Fibroblast of lung (primary cell): Measurements from ENCODE around the gene GSTM3. TPM values are rescaled to one million over a fixed set of nuclear protein-coding genes. Genes with fewer than 3 reads are reported as not detected.
A peak's percentile ranks its signal among the peaks of the same experiment; 100 is the strongest.

Experiments
- DNase-seq, 2 donors: peaks; one replicate each; pipeline versions ENCODE4 v3.0.0 to v3.0.0-alpha.2; 2010; ENCODE audit warnings: low read depth in 2 of 2
- H2AFZ ChIP-seq: 2 replicates; pipeline ENCODE4 v1.5.1; 2012; ENCODE audit warnings: low read length, control low read depth, inconsistent platforms
- H3K27ac ChIP-seq: 2 replicates; pipeline ENCODE4 v1.5.1; 2011; ENCODE audit warnings: low read length, control low read depth; ENCODE audit not compliant: insufficient read depth
- H3K27me3 ChIP-seq: 2 replicates; pipeline ENCODE4 v1.5.1; 2011; ENCODE audit warnings: mild to moderate bottlenecking, low read length; ENCODE audit not compliant: control insufficient read depth, insufficient read depth
- H3K36me3 ChIP-seq: 2 replicates; pipeline ENCODE4 v1.5.1; 2011; ENCODE audit warnings: low read length; ENCODE audit not compliant: control insufficient read depth, insufficient read depth
- H3K4me1 ChIP-seq: 2 replicates; pipeline ENCODE4 v1.5.1; 2011; ENCODE audit warnings: low read length; ENCODE audit not compliant: control insufficient read depth, insufficient read depth; ENCODE audit errors: extremely low read depth
- H3K4me2 ChIP-seq: 2 replicates; pipeline ENCODE4 v1.5.1; 2011; ENCODE audit warnings: low read length, control low read depth; ENCODE audit not compliant: insufficient read depth; ENCODE audit errors: extremely low read depth
- H3K4me3 ChIP-seq, 4 experiments: fragments of 200-600 bp in 1 of 4; sonication (generic) in 1 of 4; replicated peaks in 1 of 4; 2 replicates each; pipeline ENCODE4 v1.5.1; 2011 to 2016; ENCODE audit warnings: low read length in 4 of 4, low read depth in 3 of 4, mild to moderate bottlenecking in 3 of 4, control low read depth in 2 of 4, inconsistent platforms in 1 of 4, mixed read lengths in 1 of 4; ENCODE audit not compliant: insufficient read depth in 1 of 4; ENCODE audit errors: control extremely low read depth in 1 of 4
- H3K79me2 ChIP-seq: 2 replicates; pipeline ENCODE4 v1.5.1; 2012; ENCODE audit warnings: mild to moderate bottlenecking, low read length, inconsistent platforms; ENCODE audit not compliant: control insufficient read depth, insufficient read depth
- H3K9ac ChIP-seq: 2 replicates; pipeline ENCODE4 v1.5.1; 2011; ENCODE audit warnings: mild to moderate bottlenecking, low read length, control low read depth; ENCODE audit not compliant: insufficient read depth
- H3K9me3 ChIP-seq: 2 replicates; pipeline ENCODE4 v1.5.1; 2012; ENCODE audit warnings: low read depth, low read length; ENCODE audit not compliant: control insufficient read depth, insufficient read depth
- H4K20me1 ChIP-seq: 2 replicates; pipeline ENCODE4 v1.5.1; 2011; ENCODE audit warnings: low read length; ENCODE audit not compliant: control insufficient read depth, insufficient read depth; ENCODE audit errors: extremely low read depth
- EZH2 ChIP-seq: IDR thresholded peaks from 2 replicates; pipeline ENCODE4 v1.5.1; 2012; ENCODE audit warnings: low read length, control low read depth, mild to moderate bottlenecking; ENCODE audit errors: missing control alignments
- polyA plus RNA-seq, 2 donors: library from polyadenylated mRNA; depleted of rRNA in 1 of 2; stranded (reverse) in 1 of 2; unstranded in 1 of 2; fragments of >200 nt; gene quantifications; 2 replicates each; pipeline ENCODE4 v1.2.1, GENCODE V29; 2011 to 2012; ENCODE audit warnings: missing spikeins in 1 of 2
- total RNA-seq: library from RNA; depleted of rRNA; stranded (reverse); fragments of >200 nt; gene quantifications from 2 replicates; pipeline ENCODE4 v1.2.1, GENCODE V29; 2014
- TF ChIP-seq, protein P1 (sequence below), 2 donors: IDR thresholded peaks in 1 of 2; conservative IDR thresholded peaks in 1 of 2; 1 replicate in 1 of 2; 2 replicates in 1 of 2; pipeline ENCODE4 v1.5.1; 2011 to 2012; ENCODE audit warnings: low read length in 2 of 2, control low read depth in 1 of 2, inconsistent platforms in 1 of 2, low read depth in 1 of 2, mild to moderate bottlenecking in 1 of 2

Gene GSTM3
- total and polyA plus RNA-seq, 2 donors (not counting 1 experiment from before 2014, with no cell fraction given) = 51.4 to 207 TPM

- H3K9me3 ChIP-seq = no peaks in the 10 kb centered on the region
- H3K27ac ChIP-seq = no peak overlapping the region
- no peak overlapping the region for H3K4me3 ChIP-seq
- no peak overlapping the region for H2AFZ ChIP-seq
- TF ChIP-seq EZH2 = no peak
- TF ChIP-seq, protein P1, sequence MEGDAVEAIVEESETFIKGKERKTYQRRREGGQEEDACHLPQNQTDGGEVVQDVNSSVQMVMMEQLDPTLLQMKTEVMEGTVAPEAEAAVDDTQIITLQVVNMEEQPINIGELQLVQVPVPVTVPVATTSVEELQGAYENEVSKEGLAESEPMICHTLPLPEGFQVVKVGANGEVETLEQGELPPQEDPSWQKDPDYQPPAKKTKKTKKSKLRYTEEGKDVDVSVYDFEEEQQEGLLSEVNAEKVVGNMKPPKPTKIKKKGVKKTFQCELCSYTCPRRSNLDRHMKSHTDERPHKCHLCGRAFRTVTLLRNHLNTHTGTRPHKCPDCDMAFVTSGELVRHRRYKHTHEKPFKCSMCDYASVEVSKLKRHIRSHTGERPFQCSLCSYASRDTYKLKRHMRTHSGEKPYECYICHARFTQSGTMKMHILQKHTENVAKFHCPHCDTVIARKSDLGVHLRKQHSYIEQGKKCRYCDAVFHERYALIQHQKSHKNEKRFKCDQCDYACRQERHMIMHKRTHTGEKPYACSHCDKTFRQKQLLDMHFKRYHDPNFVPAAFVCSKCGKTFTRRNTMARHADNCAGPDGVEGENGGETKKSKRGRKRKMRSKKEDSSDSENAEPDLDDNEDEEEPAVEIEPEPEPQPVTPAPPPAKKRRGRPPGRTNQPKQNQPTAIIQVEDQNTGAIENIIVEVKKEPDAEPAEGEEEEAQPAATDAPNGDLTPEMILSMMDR (conservative IDR thresholded peaks at IDR 0.05 in 1 of 2, IDR thresholded peaks at IDR 0.05 in 1 of 2; ENCODE audit: low read depth in 1 of 2, low read length in 2 of 2) = no peak
- no peaks in the 10 kb centered on the region for H3K79me2 ChIP-seq
- H3K4me2 ChIP-seq = no peak overlapping the region
- peaks cover 16% of the 10 kb centered on the region for H3K4me1 ChIP-seq
- no peaks in the 10 kb centered on the region for H3K36me3 ChIP-seq
- H4K20me1 ChIP-seq = no peaks in the 10 kb centered on the region
- no peaks in the 10 kb centered on the region for H3K27me3 ChIP-seq
- no peak overlapping the region for H3K9ac ChIP-seq
- peak in 1 of 2 donors; percentile 31 for DNase-seq
These were observed 41.0 kb upstream of the GSTM3 start for GRCh38 chr1:109781806-109782205.

- no peak overlapping the region for H3K4me2 ChIP-seq
- DNase-seq = no peak
- H2AFZ ChIP-seq = no peak overlapping the region
- H4K20me1 ChIP-seq = no peaks in the 10 kb centered on the region
- H3K36me3 ChIP-seq = no peaks in the 10 kb centered on the region
- H3K4me1 ChIP-seq = peaks cover 16% of the 10 kb centered on the region
- no peak for TF ChIP-seq EZH2
- TF ChIP-seq, protein P1 (conservative IDR thresholded peaks at IDR 0.05 in 1 of 2, IDR thresholded peaks at IDR 0.05 in 1 of 2; ENCODE audit: low read depth in 1 of 2, low read length in 2 of 2) = no peak
- H3K27ac ChIP-seq = no peak overlapping the region
- H3K9ac ChIP-seq = no peak overlapping the region
- no peak overlapping the region for H3K4me3 ChIP-seq
- no peaks in the 10 kb centered on the region for H3K79me2 ChIP-seq
- H3K27me3 ChIP-seq = no peaks in the 10 kb centered on the region
- no peaks in the 10 kb centered on the region for H3K9me3 ChIP-seq
These were observed 40.1 kb upstream of the GSTM3 start for GRCh38 chr1:109780982-109781381.

GRCh38 chr1:109777980-109778625 lies 37.3 kb upstream of the GSTM3 start:
- no peak overlapping the region for H3K27ac ChIP-seq
- H3K36me3 ChIP-seq = no peaks in the 10 kb centered on the region
- H3K9ac ChIP-seq = no peak overlapping the region
- DNase-seq = no peak
- TF ChIP-seq, protein P1 (conservative IDR thresholded peaks at IDR 0.05 in 1 of 2, IDR thresholded peaks at IDR 0.05 in 1 of 2; ENCODE audit: low read depth in 1 of 2, low read length in 2 of 2) = no peak
- TF ChIP-seq EZH2 = no peak
- no peak overlapping the region for H3K4me2 ChIP-seq
- H2AFZ ChIP-seq = no peak overlapping the region
- H3K27me3 ChIP-seq = peaks cover 3% of the 10 kb centered on the region
- H3K79me2 ChIP-seq = no peaks in the 10 kb centered on the region
- H4K20me1 ChIP-seq = no peaks in the 10 kb centered on the region
- no peaks in the 10 kb centered on the region for H3K9me3 ChIP-seq
- H3K4me3 ChIP-seq = no peak overlapping the region
- peaks cover 10% of the 10 kb centered on the region for H3K4me1 ChIP-seq
